NB4 (cell line): ENCODE results near the gene RNF19B.
A peak's percentile ranks its signal among the peaks of the same experiment; 100 is the strongest.

ENCODE experiments used
- DNase-seq: peaks from one replicate; pipeline ENCODE4 v3.0.0; 2010; ENCODE audit warnings: low read depth
- H3K4me3 ChIP-seq: one replicate; pipeline ENCODE4 v1.5.1; 2011; ENCODE audit warnings: mild to moderate bottlenecking, low read depth, low read length, moderate library complexity
- CTCF ChIP-seq: IDR thresholded peaks from one replicate; pipeline ENCODE4 v1.5.1; 2012; ENCODE audit warnings: low read depth, low read length
- MYC ChIP-seq: IDR thresholded peaks from 2 replicates; pipeline ENCODE4 v1.6.1; 2011; ENCODE audit warnings: low read depth, low read length
- POLR2A ChIP-seq: IDR thresholded peaks from 2 replicates; pipeline ENCODE4 v1.6.1; 2011; ENCODE audit warnings: mild to moderate bottlenecking; ENCODE audit not compliant: insufficient read length; ENCODE audit errors: extremely low read depth
- TF ChIP-seq, protein P1 (sequence below): IDR thresholded peaks from 2 replicates; pipeline ENCODE4 v1.6.1; 2011; ENCODE audit warnings: low read depth, low read length

The RNF19B gene

DNA sequence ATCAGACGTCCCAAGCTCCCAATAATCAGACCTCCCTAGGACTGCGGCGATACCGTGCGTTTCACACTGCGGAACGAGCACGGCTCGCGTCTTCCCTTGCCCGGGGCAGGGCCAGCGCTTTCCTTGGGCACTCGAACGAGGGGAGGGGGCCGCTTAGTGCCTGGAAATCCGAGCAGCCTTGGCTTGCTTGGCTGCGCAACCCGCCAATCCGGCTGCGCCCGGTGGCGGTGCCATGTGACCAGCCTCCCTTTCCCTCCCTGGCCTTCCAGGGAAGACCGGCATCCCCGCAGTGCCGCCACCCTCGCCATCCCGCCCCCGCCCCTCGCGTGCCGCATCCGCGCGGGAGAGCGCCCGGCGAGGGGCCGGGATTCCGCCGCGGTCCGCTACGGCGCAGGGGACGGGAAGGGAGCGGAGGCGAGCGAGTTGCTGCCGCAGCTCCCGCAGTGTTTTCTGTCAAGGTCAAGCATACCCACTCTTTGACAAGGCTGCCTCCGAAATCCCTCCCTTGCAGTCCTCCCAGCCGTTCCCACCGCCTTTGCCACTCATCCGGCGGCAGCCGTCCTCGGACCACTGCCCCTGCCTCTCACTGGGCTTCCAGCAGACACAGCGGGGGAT is 8.3 kb upstream of the RNF19B start:
- H3K4me3 ChIP-seq, result no peak overlapping the region
- DNase-seq, result no peak
- TF ChIP-seq CTCF (no peak), MYC (no peak), POLR2A (no peak)
- TF ChIP-seq, protein P1, sequence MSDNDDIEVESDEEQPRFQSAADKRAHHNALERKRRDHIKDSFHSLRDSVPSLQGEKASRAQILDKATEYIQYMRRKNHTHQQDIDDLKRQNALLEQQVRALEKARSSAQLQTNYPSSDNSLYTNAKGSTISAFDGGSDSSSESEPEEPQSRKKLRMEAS, result no peak

DNA sequence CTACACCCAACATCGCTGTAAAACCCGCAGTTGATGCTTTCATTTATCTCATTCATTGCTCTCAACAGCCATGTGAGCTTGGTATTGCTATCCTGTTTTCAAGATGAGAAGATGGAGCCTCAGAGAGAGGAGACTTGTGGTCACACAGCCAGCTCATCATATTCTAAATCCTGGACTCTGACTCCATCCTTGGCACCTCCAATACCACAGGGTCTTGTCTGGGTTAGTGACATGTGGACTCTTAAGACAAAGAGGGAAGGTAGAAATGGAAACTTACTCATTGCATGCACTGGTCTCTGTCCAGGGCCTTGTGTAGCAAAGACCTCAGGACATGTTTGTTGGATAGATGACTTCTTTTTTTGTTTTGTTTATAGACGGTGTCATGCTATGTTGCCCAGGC is 7.0 kb upstream of the RNF19B start:
- no peak for TF ChIP-seq POLR2A
- TF ChIP-seq MYC, result no peak
- TF ChIP-seq CTCF, result no peak
- TF ChIP-seq, protein P1, result no peak
- no peak overlapping the region for H3K4me3 ChIP-seq
- DNase-seq, result no peak

DNA sequence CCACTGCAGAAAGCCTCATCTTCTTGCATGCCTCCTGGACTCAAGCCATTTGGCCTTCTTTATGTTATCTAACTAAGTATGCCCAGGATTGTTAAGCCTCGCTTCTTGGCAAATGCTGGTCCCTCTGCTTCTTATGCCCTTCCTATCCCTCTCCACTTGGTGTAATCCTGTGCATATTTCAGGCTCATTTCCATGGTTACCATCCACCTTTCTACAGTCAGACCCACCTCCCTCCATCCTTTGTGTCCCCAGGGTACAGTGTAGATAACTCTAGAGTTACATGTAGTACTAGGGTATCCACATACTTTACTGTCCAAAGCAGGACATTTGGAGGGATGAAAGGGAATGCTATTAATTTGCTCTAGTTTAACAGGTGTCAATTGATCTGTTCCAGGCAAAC is 6.5 kb upstream of the RNF19B start:
- TF ChIP-seq CTCF (no peak), POLR2A (no peak), MYC (no peak)
- TF ChIP-seq, protein P1, result no peak
- no peak overlapping the region for H3K4me3 ChIP-seq
- DNase-seq, result no peak

DNA sequence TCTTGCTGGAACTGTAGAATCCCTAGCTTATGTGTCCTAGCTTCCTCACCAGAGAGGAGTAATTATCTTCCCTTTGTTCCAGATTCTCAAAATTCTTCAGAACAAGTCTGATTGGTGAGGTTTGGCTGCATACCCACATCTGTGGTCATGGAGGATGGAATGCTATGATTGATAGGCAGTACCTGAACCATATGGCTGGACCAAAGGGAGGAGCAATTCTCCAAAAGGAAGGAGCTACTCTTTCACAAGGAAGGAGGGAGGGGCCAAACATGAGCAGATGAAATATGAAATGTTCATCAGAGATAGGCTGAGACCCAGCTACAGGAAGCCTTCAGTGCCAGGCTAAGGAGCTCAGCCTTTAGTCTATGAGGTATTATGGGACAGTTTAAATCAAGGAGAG is 5.0 kb upstream of the RNF19B start:
- TF ChIP-seq MYC, result no peak
- no peak for TF ChIP-seq POLR2A
- TF ChIP-seq, protein P1, result no peak
- no peak for TF ChIP-seq CTCF
- no peak overlapping the region for H3K4me3 ChIP-seq
- DNase-seq, result peak; percentile 21

- TF ChIP-seq POLR2A (no peak), MYC (no peak), CTCF (no peak)
- TF ChIP-seq, protein P1, result no peak
- DNase-seq, result no peak
- no peak overlapping the region for H3K4me3 ChIP-seq
These were observed 3.4 kb upstream of the RNF19B start for GRCh38 chr1:32967888-32968568.
